HepG2 (cell line): ENCODE measurements around the gene BICDL2. TPM values are rescaled to one million over a fixed set of nuclear protein-coding genes. Genes with fewer than 3 reads are reported as not detected.

Experiments used
- ATAC-seq: fragments of 200-7000 bp; cut with Tn5 transposase; 3 replicates; pipeline ENCODE4 v1.9.1; 2020; ENCODE audit warnings: mild to moderate bottlenecking, moderate library complexity
- BruUV-seq: library from RNA; stranded (reverse); fragments of 400-500 nt; replicated peaks from 2 replicates; lab custom pipeline; 2021; lab: Mats Ljungman, UMichigan
- CTCF ChIA-PET: fragments of 300-600 bp; formaldehyde crosslinking; extraction: SDS; loops from one replicate; lab custom pipeline; 2021; ENCODE audit warnings: low total read pairs, inconsistent platforms, low intra/inter-chr PET ratio; lab: Yijun Ruan, JAX
- POLR2A ChIA-PET: fragments of 350-600 bp; sonication (Branson Sonifier 250); formaldehyde crosslinking; loops from one replicate; lab custom pipeline; 2020; ENCODE audit warnings: antibody characterized with exemption, inconsistent platforms; lab: Yijun Ruan, JAX
- DNase-seq: peaks from one replicate; pipeline ENCODE4 v3.0.0-alpha.2; 2015; ENCODE audit warnings: low spot score
- FAIRE-seq: peaks from 3 replicates; lab custom pipeline; 2011; peaks lifted over from hg19 to GRCh38; lab: Jason Lieb, UNC
- H2AFZ ChIP-seq: one replicate; pipeline ENCODE4 v1.6.1; 2011; ENCODE audit warnings: low read length, inconsistent platforms
- H3K27ac ChIP-seq: fragments of 300-600 bp; 3 replicates; pipeline ENCODE4 v1.8.0; 2011; ENCODE audit warnings: mixed run types, mild to moderate bottlenecking, mixed read lengths, low read length, inconsistent platforms; ENCODE audit not compliant: insufficient read depth; ENCODE audit errors: extremely low read length
- H3K27me3 ChIP-seq, 2 experiments: fragments of 200-600 bp in 1 of 2; 2 replicates in 1 of 2; 3 replicates in 1 of 2; pipeline versions ENCODE4 v1.6.0 to v1.8.0; 2011; ENCODE audit warnings: low read length in 2 of 2, mild to moderate bottlenecking in 2 of 2, moderate library complexity in 2 of 2, inconsistent platforms in 1 of 2; ENCODE audit not compliant: insufficient read depth in 2 of 2, control insufficient read depth in 1 of 2
- H3K36me3 ChIP-seq, 2 experiments: fragments of 200-600 bp in 1 of 2; replicated peaks in 1 of 2; 2 replicates in 1 of 2; 3 replicates in 1 of 2; pipeline versions ENCODE4 v1.5.1 to v1.8.0; 2011; ENCODE audit warnings: low read length in 2 of 2, inconsistent platforms in 1 of 2; ENCODE audit not compliant: insufficient read depth in 2 of 2, control insufficient read depth in 1 of 2
- H3K4me1 ChIP-seq: 2 replicates; pipeline ENCODE4 v1.5.1; 2012; ENCODE audit warnings: low read length, inconsistent platforms; ENCODE audit not compliant: insufficient read depth
- H3K4me2 ChIP-seq: 2 replicates; pipeline ENCODE4 v1.6.0; 2011; ENCODE audit warnings: low read depth, low read length, inconsistent platforms
- H3K4me3 ChIP-seq, 3 experiments: fragments of 200-600 bp in 1 of 3; sonication (generic), shearing (Covaris generic) in 1 of 3; replicated peaks in 1 of 3; 2 replicates each; pipeline ENCODE4 v1.5.1; 2011 to 2016; ENCODE audit warnings: low read length in 3 of 3, inconsistent platforms in 2 of 3, low read depth in 2 of 3, mild to moderate bottlenecking in 2 of 3, control low read depth in 1 of 3, mixed read lengths in 1 of 3; ENCODE audit not compliant: insufficient read depth in 1 of 3
- H3K79me2 ChIP-seq: one replicate; pipeline ENCODE4 v1.6.1; 2011; ENCODE audit warnings: low read length, inconsistent platforms; ENCODE audit not compliant: insufficient read depth
- H3K9ac ChIP-seq: 2 replicates; pipeline ENCODE4 v1.6.0; 2011; ENCODE audit warnings: mild to moderate bottlenecking, low read depth, low read length, inconsistent platforms; ENCODE audit not compliant: insufficient read depth
- H3K9me3 ChIP-seq: 2 replicates; pipeline ENCODE4 v1.5.1; 2012; ENCODE audit warnings: mild to moderate bottlenecking, low read length
- H4K20me1 ChIP-seq: 2 replicates; pipeline ENCODE4 v1.6.0; 2011; ENCODE audit warnings: inconsistent platforms, mild to moderate bottlenecking, low read length, moderate library complexity; ENCODE audit not compliant: insufficient read depth
- ATAD3A ChIP-seq: sonication (generic); formaldehyde crosslinking; IDR thresholded peaks from 2 replicates; pipeline ENCODE4 v1.4.0; 2020; ENCODE audit warnings: missing genetic modification reagents
- BRD4 ChIP-seq: sonication (generic); formaldehyde crosslinking; IDR thresholded peaks from 2 replicates; pipeline ENCODE4 v1.4.0; 2020; ENCODE audit warnings: missing genetic modification reagents
- HNRNPL ChIP-seq: fragments of 200-400 bp; formaldehyde crosslinking; IDR thresholded peaks from 2 replicates; pipeline ENCODE4 v1.6.1; 2017; ENCODE audit warnings: mild to moderate bottlenecking, low read depth, low read length
- NCOA1 ChIP-seq: sonication (generic); formaldehyde crosslinking; IDR thresholded peaks from 2 replicates; pipeline ENCODE4 v1.9.0; 2021; ENCODE audit warnings: missing genetic modification reagents
- TMF1 ChIP-seq: sonication (generic); formaldehyde crosslinking; IDR thresholded peaks from 2 replicates; pipeline ENCODE4 v1.8.1; 2022; ENCODE audit warnings: low read depth, missing genetic modification reagents
- ZNF605 ChIP-seq: sonication (generic); formaldehyde crosslinking; IDR thresholded peaks from 2 replicates; pipeline ENCODE4 v1.8.0; 2022; ENCODE audit warnings: mild to moderate bottlenecking, missing genetic modification reagents
- ZNF615 ChIP-seq: sonication (generic); formaldehyde crosslinking; IDR thresholded peaks from 2 replicates; pipeline ENCODE4 v1.5.0; 2020; ENCODE audit warnings: mild to moderate bottlenecking, missing genetic modification reagents, borderline replicate concordance
- ZNF773 ChIP-seq: sonication (generic); formaldehyde crosslinking; IDR thresholded peaks from 2 replicates; pipeline ENCODE4 v1.4.0; 2020; ENCODE audit warnings: missing genetic modification reagents, borderline replicate concordance
- ZNF879 ChIP-seq: sonication (generic); formaldehyde crosslinking; IDR thresholded peaks from 2 replicates; pipeline ENCODE4 v1.8.1; 2023; ENCODE audit warnings: missing genetic modification reagents
- ZSCAN20 ChIP-seq: sonication (generic); formaldehyde crosslinking; IDR thresholded peaks from 2 replicates; pipeline ENCODE4 v1.4.0; 2020; ENCODE audit warnings: missing genetic modification reagents, mild to moderate bottlenecking, borderline replicate concordance
- WGBS: methylation state at CpG from one replicate; pipeline ENCODE4 v1.1.6; 2017; ENCODE audit warnings: low lambda C conversion rate; 5-methylcytosine and 5-hydroxymethylcytosine counted together
- in situ Hi-C: cut with HindIII; loops from 2 replicates; pipeline ENCODE4 v1.10.0; 2017; ENCODE audit warnings: low pct_unique_long_range_greater_than_20kb; ENCODE audit not compliant: extremely low pct_ligation_motif_present
- intact Hi-C: fragments of 100-400 bp; cut with micrococcal nuclease; formaldehyde crosslinking; loops from one replicate; pipeline ENCODE4 v1.10.0; 2022; ENCODE audit not compliant: unreplicated experiment
- polyA plus RNA-seq, 8 experiments: library from polyadenylated mRNA; depleted of rRNA in 3 of 8; stranded (reverse) in 7 of 8; unstranded in 1 of 8; fragments of >200 nt; fragmentation: Illumina TruSeq in 4 of 8; extraction: Trizol in 4 of 8; gene quantifications; 2 replicates each; pipeline versions ENCODE4 v1.2.1 to v1.2.3, GENCODE V29; 2011 to 2016; ENCODE audit warnings: low read depth in 4 of 8, missing spikeins in 1 of 8, mixed read lengths in 1 of 8; ENCODE audit not compliant: insufficient read depth in 1 of 8
- total RNA-seq, 5 experiments: library from RNA; depleted of rRNA; stranded (reverse); fragments of >200 nt; fragmentation: Illumina TruSeq; extraction: Trizol; gene quantifications; 2 replicates each; pipeline ENCODE4 v1.2.3, GENCODE V29; 2016; ENCODE audit warnings: low read depth in 1 of 5
- TF ChIP-seq, protein P1 (sequence below): sonication (generic); formaldehyde crosslinking; IDR thresholded peaks from 2 replicates; pipeline ENCODE4 v1.4.0; 2020; ENCODE audit warnings: missing genetic modification reagents
- TF ChIP-seq, protein P2 (sequence below): sonication (generic); formaldehyde crosslinking; IDR thresholded peaks from 2 replicates; pipeline ENCODE4 v1.4.0; 2020; ENCODE audit warnings: mild to moderate bottlenecking, missing genetic modification reagents, borderline replicate concordance
- TF ChIP-seq, protein P3 (sequence below): sonication (generic); formaldehyde crosslinking; conservative IDR thresholded peaks from 2 replicates; pipeline ENCODE4 v1.8.1; 2023; ENCODE audit warnings: missing genetic modification reagents
- TF ChIP-seq, protein P4 (sequence below): sonication (generic); formaldehyde crosslinking; conservative IDR thresholded peaks from 2 replicates; pipeline ENCODE4 v1.8.0; 2022; ENCODE audit warnings: low read depth, missing genetic modification reagents
- TF ChIP-seq, protein P5 (sequence below): sonication (generic); formaldehyde crosslinking; IDR thresholded peaks from 2 replicates; pipeline ENCODE4 v1.5.0; 2020; ENCODE audit warnings: missing genetic modification reagents

BICDL2 gene
- total and polyA plus RNA-seq, 2 of the 13 experiments (the other 11 are each of a cell fraction or from before 2014, with no cell fraction given): 0.12 TPM; not detected in 1

DNA sequence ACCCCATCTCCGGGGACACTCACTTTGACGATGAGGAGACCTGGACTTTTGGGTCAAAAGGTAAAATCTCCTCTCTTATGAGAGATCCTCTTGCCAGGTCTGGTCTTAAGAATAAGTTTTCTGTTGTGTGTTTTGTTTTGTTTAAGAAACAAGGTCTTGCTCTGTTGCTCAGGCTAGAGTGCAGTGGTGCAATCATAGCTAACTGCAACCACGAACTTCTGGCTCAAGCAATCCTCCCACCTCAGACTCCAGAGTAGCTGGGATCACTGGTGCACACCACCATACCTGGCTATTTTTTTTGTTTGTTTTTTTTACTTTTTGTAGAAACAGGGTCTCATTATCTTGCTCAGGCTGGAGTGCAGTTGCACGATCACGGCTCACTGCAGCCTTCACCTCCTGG is 13.7 kb upstream of the BICDL2 start:
- intact Hi-C loops: no loop called here
- Histone ChIP-seq H3K9ac (no peak overlapping the region), H4K20me1 (no peaks in the 10 kb centered on the region), H3K79me2 (no peaks in the 10 kb centered on the region), H3K4me3 (no peak overlapping the region), H3K4me2 (no peak overlapping the region), H3K27ac (no peak overlapping the region), H3K9me3 (no peaks in the 10 kb centered on the region), H3K27me3 (peaks cover 10 to 55% of the 10 kb centered on the region in 2 experiments), H3K4me1 (peaks cover 5% of the 10 kb centered on the region; the same call in 1 of the 2 replicates), H3K36me3 (no peaks in the 10 kb centered on the region), H2AFZ (no peak overlapping the region)
- CTCF ChIA-PET: no interaction called here
- DNase-seq (no peak), ATAC-seq (no peak), FAIRE-seq (no peak)
- in situ Hi-C loops: no loop called here
- BruUV-seq: no TSS peak
- POLR2A ChIA-PET: interaction anchor here (1.4 kb wide), 1 partner anchor 9 kb away, joined by 3 read pairs; no protein-coding TSS in a partner anchor
- TF ChIP-seq ZNF879 (CRISPR knock-in tag) (no peak), HNRNPL (no peak), ZSCAN20 (CRISPR knock-in tag) (no peak), ZNF605 (CRISPR knock-in tag) (no peak), BRD4 (no peak), ZNF615 (CRISPR knock-in tag) (no peak), ATAD3A (CRISPR knock-in tag) (no peak), NCOA1 (no peak), ZNF773 (CRISPR knock-in tag) (no peak), TMF1 (no peak)
- TF ChIP-seq, protein P1, sequence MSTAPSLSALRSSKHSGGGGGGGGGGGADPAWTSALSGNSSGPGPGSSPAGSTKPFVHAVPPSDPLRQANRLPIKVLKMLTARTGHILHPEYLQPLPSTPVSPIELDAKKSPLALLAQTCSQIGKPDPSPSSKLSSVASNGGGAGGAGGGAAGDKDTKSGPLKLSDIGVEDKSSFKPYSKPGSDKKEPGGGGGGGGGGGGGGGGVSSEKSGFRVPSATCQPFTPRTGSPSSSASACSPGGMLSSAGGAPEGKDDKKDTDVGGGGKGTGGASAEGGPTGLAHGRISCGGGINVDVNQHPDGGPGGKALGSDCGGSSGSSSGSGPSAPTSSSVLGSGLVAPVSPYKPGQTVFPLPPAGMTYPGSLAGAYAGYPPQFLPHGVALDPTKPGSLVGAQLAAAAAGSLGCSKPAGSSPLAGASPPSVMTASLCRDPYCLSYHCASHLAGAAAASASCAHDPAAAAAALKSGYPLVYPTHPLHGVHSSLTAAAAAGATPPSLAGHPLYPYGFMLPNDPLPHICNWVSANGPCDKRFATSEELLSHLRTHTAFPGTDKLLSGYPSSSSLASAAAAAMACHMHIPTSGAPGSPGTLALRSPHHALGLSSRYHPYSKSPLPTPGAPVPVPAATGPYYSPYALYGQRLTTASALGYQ: no peak
- TF ChIP-seq, protein P2, sequence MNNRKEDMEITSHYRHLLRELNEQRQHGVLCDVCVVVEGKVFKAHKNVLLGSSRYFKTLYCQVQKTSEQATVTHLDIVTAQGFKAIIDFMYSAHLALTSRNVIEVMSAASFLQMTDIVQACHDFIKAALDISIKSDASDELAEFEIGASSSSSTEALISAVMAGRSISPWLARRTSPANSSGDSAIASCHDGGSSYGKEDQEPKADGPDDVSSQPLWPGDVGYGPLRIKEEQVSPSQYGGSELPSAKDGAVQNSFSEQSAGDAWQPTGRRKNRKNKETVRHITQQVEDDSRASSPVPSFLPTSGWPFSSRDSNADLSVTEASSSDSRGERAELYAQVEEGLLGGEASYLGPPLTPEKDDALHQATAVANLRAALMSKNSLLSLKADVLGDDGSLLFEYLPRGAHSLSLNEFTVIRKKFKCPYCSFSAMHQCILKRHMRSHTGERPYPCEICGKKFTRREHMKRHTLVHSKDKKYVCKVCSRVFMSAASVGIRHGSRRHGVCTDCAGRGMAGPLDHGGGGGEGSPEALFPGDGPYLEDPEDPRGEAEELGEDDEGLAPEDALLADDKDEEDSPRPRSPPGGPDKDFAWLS: no peak
- TF ChIP-seq, protein P3, sequence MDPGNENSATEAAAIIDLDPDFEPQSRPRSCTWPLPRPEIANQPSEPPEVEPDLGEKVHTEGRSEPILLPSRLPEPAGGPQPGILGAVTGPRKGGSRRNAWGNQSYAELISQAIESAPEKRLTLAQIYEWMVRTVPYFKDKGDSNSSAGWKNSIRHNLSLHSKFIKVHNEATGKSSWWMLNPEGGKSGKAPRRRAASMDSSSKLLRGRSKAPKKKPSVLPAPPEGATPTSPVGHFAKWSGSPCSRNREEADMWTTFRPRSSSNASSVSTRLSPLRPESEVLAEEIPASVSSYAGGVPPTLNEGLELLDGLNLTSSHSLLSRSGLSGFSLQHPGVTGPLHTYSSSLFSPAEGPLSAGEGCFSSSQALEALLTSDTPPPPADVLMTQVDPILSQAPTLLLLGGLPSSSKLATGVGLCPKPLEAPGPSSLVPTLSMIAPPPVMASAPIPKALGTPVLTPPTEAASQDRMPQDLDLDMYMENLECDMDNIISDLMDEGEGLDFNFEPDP (CRISPR knock-in tag): no peak
- TF ChIP-seq, protein P4, sequence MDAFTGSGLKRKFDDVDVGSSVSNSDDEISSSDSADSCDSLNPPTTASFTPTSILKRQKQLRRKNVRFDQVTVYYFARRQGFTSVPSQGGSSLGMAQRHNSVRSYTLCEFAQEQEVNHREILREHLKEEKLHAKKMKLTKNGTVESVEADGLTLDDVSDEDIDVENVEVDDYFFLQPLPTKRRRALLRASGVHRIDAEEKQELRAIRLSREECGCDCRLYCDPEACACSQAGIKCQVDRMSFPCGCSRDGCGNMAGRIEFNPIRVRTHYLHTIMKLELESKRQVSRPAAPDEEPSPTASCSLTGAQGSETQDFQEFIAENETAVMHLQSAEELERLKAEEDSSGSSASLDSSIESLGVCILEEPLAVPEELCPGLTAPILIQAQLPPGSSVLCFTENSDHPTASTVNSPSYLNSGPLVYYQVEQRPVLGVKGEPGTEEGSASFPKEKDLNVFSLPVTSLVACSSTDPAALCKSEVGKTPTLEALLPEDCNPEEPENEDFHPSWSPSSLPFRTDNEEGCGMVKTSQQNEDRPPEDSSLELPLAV: no peak
- TF ChIP-seq, protein P5, sequence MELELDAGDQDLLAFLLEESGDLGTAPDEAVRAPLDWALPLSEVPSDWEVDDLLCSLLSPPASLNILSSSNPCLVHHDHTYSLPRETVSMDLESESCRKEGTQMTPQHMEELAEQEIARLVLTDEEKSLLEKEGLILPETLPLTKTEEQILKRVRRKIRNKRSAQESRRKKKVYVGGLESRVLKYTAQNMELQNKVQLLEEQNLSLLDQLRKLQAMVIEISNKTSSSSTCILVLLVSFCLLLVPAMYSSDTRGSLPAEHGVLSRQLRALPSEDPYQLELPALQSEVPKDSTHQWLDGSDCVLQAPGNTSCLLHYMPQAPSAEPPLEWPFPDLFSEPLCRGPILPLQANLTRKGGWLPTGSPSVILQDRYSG: no peak
- 19% methylated on average over 5 of the region's 5 CpGs for WGBS
